Adrenal gland (tissue), 12 donors: ENCODE results near the gene CGREF1. TPM values are rescaled to one million over a fixed set of nuclear protein-coding genes. Genes with fewer than 3 reads are reported as not detected.

Source experiments
- DNase-seq, 7 donors: peaks; one replicate each; pipeline ENCODE4 v3.0.0-alpha.2; 2019 to 2020
- H3K27ac ChIP-seq, 5 donors: fragments of 200-600 bp; sonication (generic) in 4 of 5; 1 replicate in 3 of 5; 2 replicates in 2 of 5; pipeline versions ENCODE4 v1.5.1 to v1.8.0; 2016 to 2020; ENCODE audit warnings: mild to moderate bottlenecking in 1 of 5
- H3K27me3 ChIP-seq: fragments of 200-600 bp; 2 replicates; pipeline ENCODE4 v1.8.0; 2021
- H3K36me3 ChIP-seq, 2 donors: fragments of 200-600 bp; replicated peaks in 1 of 2; 1 replicate in 1 of 2; 2 replicates in 1 of 2; pipeline versions ENCODE4 v1.5.1 to v1.8.0; 2018 to 2022
- H3K4me1 ChIP-seq, 2 donors: fragments of 200-600 bp; replicated peaks in 1 of 2; 1 replicate in 1 of 2; 2 replicates in 1 of 2; pipeline versions ENCODE4 v1.5.1 to v1.8.0; 2018 to 2021
- H3K4me3 ChIP-seq, 4 donors: fragments of 200-600 bp; sonication (generic) in 3 of 4; one replicate each; pipeline ENCODE4 v1.5.1; 2016 to 2018
- H3K9me3 ChIP-seq, 3 donors: fragments of 200-600 bp; sonication (generic) in 1 of 3; replicated peaks in 1 of 3; 1 replicate in 2 of 3; 2 replicates in 1 of 3; pipeline versions ENCODE4 v1.5.1 to v1.8.0; 2016 to 2021
- POLR2A ChIP-seq, 2 donors: fragments of 450-650 bp; IDR thresholded peaks; one replicate each; pipeline ENCODE4 v1.6.1; 2017; ENCODE audit warnings: antibody characterized with exemption in 2 of 2, mild to moderate bottlenecking in 2 of 2, moderate library complexity in 1 of 2
- WGBS, 4 donors: extraction: QIAGEN DNeasy Blood & Tissue Kit in 2 of 4; methylation state at CpG; one replicate each; pipeline versions ENCODE4 v1.1.5 to v1.1.7; 2013 to 2017; 5-methylcytosine and 5-hydroxymethylcytosine counted together
- intact Hi-C, 2 donors: fragments of 100-400 bp; cut with DNase I; formaldehyde crosslinking; loops; one replicate each; pipeline versions ENCODE4 v1.14.1 to v1.15.0; 2022 to 2023
- polyA plus RNA-seq, 3 donors: library from polyadenylated mRNA; stranded (reverse); fragments of 200-250 nt in 2 of 3; fragments of 350-450 nt in 1 of 3; fragmentation: Illumina TruSeq in 1 of 3; extraction: RNeasy Lipid Tissue Mini Kit (QIAGEN cat#74804) in 1 of 3; gene quantifications; one replicate each; pipeline ENCODE4 v1.2.3, GENCODE V29; 2013 to 2014
- total RNA-seq, 9 donors: library from RNA; depleted of rRNA in 4 of 9; stranded (reverse); fragments of >200 nt in 4 of 9; fragments of 120-200 nt in 1 of 9; fragmentation: NEBNext Ultra II Directional in 1 of 9; extraction: Animal tissue kit (Norgen Biotek cat#: 25700) in 1 of 9; gene quantifications; one replicate each; pipeline versions ENCODE4 v1.1.0 to v1.2.4, GENCODE V29; 2013 to 2023
- TF ChIP-seq, protein P1 (sequence below), 6 experiments: fragments of 450-650 bp in 4 of 6; fragments of 200-600 bp in 2 of 6; sonication (generic) in 1 of 6; IDR thresholded peaks; 1 replicate in 5 of 6; 2 replicates in 1 of 6; pipeline versions ENCODE4 v1.5.1 to v1.8.0; 2016 to 2021; ENCODE audit warnings: antibody characterized with exemption in 6 of 6, mild to moderate bottlenecking in 2 of 6, moderate library complexity in 1 of 6
- donor health status: healthy with polysubstance abuse.
- donor health status: Bipolar disorder and iron deficiency.
- donor health status: DM: yes; HTN: yes; CAD: no.
- donor health status: DM: no; HTN: no; CAD: no.
- donor health status: DM: no; HTN: no; CAD: no.
- donor health status: DM: yes; HTN: yes; CAD: no.

Gene CGREF1
- total and polyA plus RNA-seq, 12 donors = 0.52 to 4.7 (median 1.3) TPM; not detected in 1

DNA sequence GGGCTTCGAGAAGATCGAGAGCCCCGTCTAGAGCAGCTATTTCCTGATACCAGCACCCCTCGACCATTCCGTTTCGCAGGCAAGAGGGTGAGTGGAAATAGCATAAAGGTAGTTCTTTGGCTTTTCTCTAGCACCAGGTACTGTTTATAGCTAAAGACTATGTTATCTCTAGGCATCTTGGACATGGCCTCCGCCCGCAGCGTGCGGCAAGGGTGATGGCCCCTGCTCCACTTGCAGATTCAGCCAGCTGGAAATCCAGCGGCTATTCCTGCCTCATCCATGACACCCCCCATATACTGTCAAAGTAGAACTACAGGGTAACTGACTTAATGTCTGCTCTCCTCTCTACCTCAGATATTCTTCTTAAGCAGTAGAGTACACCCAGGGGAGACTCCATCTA, 64.2 kb downstream of the CGREF1 start:
- no peaks in the 10 kb centered on the region for H3K9me3 ChIP-seq
- no peaks in the 10 kb centered on the region for H3K27me3 ChIP-seq
- peaks cover 9 to 22% of the 10 kb centered on the region in 2 donors for H3K4me1 ChIP-seq
- H3K4me3 ChIP-seq = no peak overlapping the region
- H3K27ac ChIP-seq = no peak overlapping the region
- no peak for DNase-seq
- H3K36me3 ChIP-seq = peaks cover 0 to 52% of the 10 kb centered on the region in 2 donors
- TF ChIP-seq, protein P1, sequence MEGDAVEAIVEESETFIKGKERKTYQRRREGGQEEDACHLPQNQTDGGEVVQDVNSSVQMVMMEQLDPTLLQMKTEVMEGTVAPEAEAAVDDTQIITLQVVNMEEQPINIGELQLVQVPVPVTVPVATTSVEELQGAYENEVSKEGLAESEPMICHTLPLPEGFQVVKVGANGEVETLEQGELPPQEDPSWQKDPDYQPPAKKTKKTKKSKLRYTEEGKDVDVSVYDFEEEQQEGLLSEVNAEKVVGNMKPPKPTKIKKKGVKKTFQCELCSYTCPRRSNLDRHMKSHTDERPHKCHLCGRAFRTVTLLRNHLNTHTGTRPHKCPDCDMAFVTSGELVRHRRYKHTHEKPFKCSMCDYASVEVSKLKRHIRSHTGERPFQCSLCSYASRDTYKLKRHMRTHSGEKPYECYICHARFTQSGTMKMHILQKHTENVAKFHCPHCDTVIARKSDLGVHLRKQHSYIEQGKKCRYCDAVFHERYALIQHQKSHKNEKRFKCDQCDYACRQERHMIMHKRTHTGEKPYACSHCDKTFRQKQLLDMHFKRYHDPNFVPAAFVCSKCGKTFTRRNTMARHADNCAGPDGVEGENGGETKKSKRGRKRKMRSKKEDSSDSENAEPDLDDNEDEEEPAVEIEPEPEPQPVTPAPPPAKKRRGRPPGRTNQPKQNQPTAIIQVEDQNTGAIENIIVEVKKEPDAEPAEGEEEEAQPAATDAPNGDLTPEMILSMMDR (IDR thresholded peaks at IDR 0.05) = no peak
- intact Hi-C loops = no loop called here
- 94 to 96% (median 96%) methylated on average over 11 of the region's 11 CpGs for WGBS, 4 donors

DNA sequence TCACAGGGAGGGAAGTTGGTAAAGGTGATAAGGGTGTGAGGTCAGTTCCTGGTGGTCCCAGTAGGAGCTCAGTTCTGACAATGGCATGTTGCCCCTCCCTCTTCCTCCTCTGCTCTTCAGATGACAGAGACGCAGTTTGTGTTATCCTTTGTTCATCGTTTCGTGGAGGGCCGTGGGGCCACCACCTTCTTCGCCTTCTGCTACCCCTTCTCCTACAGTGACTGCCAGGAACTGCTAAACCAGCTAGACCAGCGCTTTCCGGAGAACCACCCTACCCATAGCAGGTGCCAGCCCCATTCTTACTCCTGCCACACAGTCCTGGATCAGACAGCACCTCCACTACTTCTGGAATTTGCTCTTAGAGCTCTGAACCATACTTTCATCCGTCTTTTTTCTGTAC, 65.2 kb downstream of the CGREF1 start:
- no peak for DNase-seq
- Histone ChIP-seq H3K4me1 (peaks cover 2 to 17% of the 10 kb centered on the region in 2 donors), H3K36me3 (peaks cover 0 to 50% of the 10 kb centered on the region in 2 donors), H3K27me3 (no peaks in the 10 kb centered on the region), H3K9me3 (no peaks in the 10 kb centered on the region), H3K27ac (no peak overlapping the region), H3K4me3 (no peak overlapping the region)
- TF ChIP-seq, protein P1 (IDR thresholded peaks at IDR 0.05) = no peak
- TF ChIP-seq POLR2A (IDR thresholded peaks at IDR 0.05) = no peak
- intact Hi-C loops = no loop called here
- 84 to 92% (median 88%) methylated on average over 8 of the region's 8 CpGs for WGBS, 4 donors

DNA sequence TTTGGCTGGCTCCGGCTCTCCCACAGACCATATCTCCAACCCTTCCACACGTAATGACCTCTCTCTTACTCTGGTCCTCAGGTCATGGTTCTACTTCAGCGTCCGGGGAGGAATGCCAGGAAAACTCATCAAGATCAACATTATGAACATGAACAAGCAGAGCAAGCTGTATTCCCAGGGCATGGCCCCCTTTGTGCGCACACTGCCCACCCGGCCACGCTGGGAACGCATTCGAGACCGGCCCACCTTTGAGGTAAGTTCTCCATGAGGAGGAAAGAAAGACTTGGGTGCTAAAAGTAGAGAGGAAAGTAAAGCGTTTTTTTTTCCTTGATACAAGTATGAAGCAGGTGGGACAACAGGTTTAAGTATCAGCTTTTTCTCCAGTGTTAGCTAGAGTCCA, 65.6 kb downstream of the CGREF1 start:
- intact Hi-C loops = no loop called here
- TF ChIP-seq POLR2A (IDR thresholded peaks at IDR 0.05) = no peak
- TF ChIP-seq, protein P1 (IDR thresholded peaks at IDR 0.05) = no peak

DNA sequence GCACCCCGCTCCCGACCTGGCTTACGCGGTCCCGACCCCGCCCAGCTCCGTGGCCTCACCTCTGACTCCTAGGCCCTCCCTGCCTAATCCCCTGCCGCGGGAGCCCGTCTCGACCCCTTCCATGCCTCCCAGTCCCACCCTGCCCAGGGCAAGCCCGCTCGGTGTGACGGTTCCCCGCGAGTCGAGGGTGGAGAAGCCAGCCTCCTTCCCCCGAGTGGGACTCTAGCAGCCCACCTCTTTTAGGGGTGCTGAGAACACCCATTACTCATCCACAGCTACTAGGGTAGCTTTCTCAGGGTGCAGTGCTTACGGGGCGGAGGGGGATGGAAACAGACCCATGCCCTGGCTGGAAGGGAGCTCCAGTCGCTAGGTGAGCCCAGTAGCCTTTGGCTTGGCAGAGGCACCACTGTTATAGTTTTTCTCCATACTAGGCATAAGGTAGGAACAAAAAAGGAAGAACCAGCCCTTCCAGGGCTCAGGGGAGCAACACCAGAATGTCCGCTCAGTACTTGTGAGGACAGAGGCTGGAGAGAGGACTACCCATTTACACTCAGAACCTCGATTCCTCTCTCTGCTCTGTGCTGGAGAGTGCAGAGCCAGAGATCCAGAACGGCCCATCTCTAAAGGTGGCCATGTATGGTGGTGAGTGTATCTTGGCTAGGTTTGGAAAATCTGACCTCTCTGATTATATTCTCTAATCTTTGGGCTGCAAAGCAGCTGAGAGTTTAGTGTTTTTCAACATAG, 66.9 kb downstream of the CGREF1 start:
- intact Hi-C loops = no loop called here
- DNase-seq = peak; percentile 24 to 74 (median 48)
- WGBS, 4 donors = 4 to 29% (median 8%) methylated on average over 3 to 24 of the region's 24 CpGs

More for the DNA sequence above, 65.6 kb downstream of the CGREF1 start:
- no peak for DNase-seq
- H3K4me3 ChIP-seq = no peak overlapping the region
- peaks cover 0 to 13% of the 10 kb centered on the region in 2 donors for H3K4me1 ChIP-seq
- H3K9me3 ChIP-seq = no peaks in the 10 kb centered on the region
- no peak overlapping the region for H3K27ac ChIP-seq
- H3K36me3 ChIP-seq = peaks cover 0 to 46% of the 10 kb centered on the region in 2 donors
- H3K27me3 ChIP-seq = no peaks in the 10 kb centered on the region
- 82 to 88% (median 85%) methylated on average over 11 of the region's 11 CpGs for WGBS, 4 donors

More for the DNA sequence above, 66.9 kb downstream of the CGREF1 start:
- no peaks in the 10 kb centered on the region for H3K27me3 ChIP-seq
- peak overlapping the region in 4 of 5 donors; percentile 72 to 97 (median 84) for H3K27ac ChIP-seq
- no peaks in the 10 kb centered on the region for H3K9me3 ChIP-seq
- TF ChIP-seq POLR2A (IDR thresholded peaks at IDR 0.05) = no peak
- TF ChIP-seq, protein P1 (IDR thresholded peaks at IDR 0.05) = no peak
- peak overlapping the region in 3 of 4 donors; percentile 16 to 95 (median 80) for H3K4me3 ChIP-seq
- peaks cover 0 to 13% of the 10 kb centered on the region in 2 donors for H3K4me1 ChIP-seq
- H3K36me3 ChIP-seq = peaks cover 0 to 39% of the 10 kb centered on the region in 2 donors
